SK-N-MC (cell line): ENCODE results near the gene FZD7.

ENCODE experiments used
- DNase-seq: peaks from one replicate; pipeline ENCODE4 v3.0.0-alpha.2; 2011; ENCODE audit warnings: low read depth, low spot score
- H3K27ac ChIP-seq: fragments of 200-600 bp; sonication (generic); 2 replicates; pipeline ENCODE4 v1.5.1; 2016; ENCODE audit warnings: mixed run types
- H3K36me3 ChIP-seq: fragments of 200-600 bp; sonication (generic); 2 replicates; pipeline ENCODE4 v1.6.1; 2017; ENCODE audit warnings: antibody characterized with exemption, low read length, mixed read lengths; ENCODE audit not compliant: insufficient read depth
- H3K4me3 ChIP-seq: fragments of 200-600 bp; sonication (generic); 2 replicates; pipeline ENCODE4 v1.5.1; 2016
- H3K9ac ChIP-seq: fragments of 200-600 bp; sonication (generic); 2 replicates; pipeline ENCODE4 v1.8.0; 2017; ENCODE audit warnings: mixed run types, mixed read lengths; ENCODE audit not compliant: insufficient read length
- H3K9me3 ChIP-seq: fragments of 200-600 bp; sonication (generic); 2 replicates; pipeline ENCODE4 v1.6.1; 2017; ENCODE audit warnings: low read depth, mild to moderate bottlenecking, antibody characterized with exemption, low read length, moderate library complexity, mixed read lengths
- EZH2 ChIP-seq: fragments of 200-600 bp; sonication (generic); IDR thresholded peaks from one replicate; pipeline ENCODE4 v1.6.1; 2017; ENCODE audit warnings: antibody characterized with exemption
- FOXP2 ChIP-seq: optimal IDR thresholded peaks from 2 replicates; pipeline ENCODE3; 2011; ENCODE audit warnings: mild to moderate bottlenecking, moderate library complexity; ENCODE audit not compliant: insufficient read depth; ENCODE audit errors: extremely low read length, control extremely low read depth
- POLR2AphosphoS5 ChIP-seq: IDR thresholded peaks from 2 replicates; pipeline ENCODE4 v1.6.1; 2012; ENCODE audit warnings: mild to moderate bottlenecking, low read depth, low read length, borderline replicate concordance

Gene FZD7

DNA sequence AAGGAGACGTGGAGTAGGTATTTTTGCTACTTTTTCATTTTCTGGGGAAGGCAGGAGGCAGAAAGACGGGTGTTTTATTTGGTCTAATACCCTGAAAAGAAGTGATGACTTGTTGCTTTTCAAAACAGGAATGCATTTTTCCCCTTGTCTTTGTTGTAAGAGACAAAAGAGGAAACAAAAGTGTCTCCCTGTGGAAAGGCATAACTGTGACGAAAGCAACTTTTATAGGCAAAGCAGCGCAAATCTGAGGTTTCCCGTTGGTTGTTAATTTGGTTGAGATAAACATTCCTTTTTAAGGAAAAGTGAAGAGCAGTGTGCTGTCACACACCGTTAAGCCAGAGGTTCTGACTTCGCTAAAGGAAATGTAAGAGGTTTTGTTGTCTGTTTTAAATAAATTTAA lies 3.4 kb downstream of the FZD7 start:
- Histone ChIP-seq H3K9ac (peak overlapping the region; percentile 5), H3K36me3 (no peaks in the 10 kb centered on the region), H3K27ac (peak overlapping the region; percentile 60), H3K9me3 (no peaks in the 10 kb centered on the region), H3K4me3 (peak overlapping the region; percentile 69)
- TF ChIP-seq POLR2AphosphoS5 (no peak), FOXP2 (no peak), EZH2 (no peak)
- peak; percentile 22 for DNase-seq

DNA sequence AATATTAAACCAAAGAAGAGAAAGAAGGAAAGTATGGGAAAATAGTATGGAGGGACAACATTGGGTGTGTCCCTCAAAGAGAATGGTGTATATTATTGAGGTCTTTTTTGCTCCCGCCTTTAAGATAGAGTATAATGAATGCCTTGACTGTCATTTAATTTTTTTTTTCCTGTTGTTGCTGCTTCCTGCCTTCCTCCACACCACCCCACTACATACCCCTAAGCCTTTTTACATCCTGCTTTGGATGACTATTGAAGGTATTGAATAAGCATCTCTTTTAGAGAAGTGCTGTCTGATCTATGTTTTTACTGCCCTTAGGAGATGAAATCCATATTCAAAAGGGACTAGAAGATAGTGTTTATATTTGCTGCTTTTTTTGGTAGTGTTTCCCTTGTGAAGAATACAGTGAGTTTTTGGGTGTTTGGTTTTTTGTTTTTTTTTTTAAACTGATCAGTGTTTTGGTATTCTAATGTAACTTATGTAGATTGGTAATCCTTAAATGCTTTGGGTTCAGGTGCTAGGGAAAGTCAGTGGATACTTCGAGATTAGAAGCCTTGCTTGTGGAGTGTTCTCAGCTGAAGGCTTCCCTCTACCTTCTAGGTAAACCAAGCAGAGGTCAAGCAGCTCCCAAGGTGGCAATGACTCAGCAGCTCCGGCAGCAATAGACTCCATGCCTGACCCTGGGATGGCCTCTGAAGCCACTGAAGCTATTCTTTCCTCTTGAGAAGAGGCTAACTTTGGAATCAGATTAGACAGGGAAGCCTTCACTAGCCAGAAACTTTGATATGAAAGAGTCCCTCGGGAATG lies 5.0 kb downstream of the FZD7 start:
- no peaks in the 10 kb centered on the region for H3K36me3 ChIP-seq
- H3K9me3 ChIP-seq: no peaks in the 10 kb centered on the region
- no peak for DNase-seq
- no peak overlapping the region for H3K27ac ChIP-seq
- no peak overlapping the region for H3K9ac ChIP-seq
- TF ChIP-seq EZH2 (no peak), FOXP2 (no peak), POLR2AphosphoS5 (no peak)
- no peak overlapping the region for H3K4me3 ChIP-seq

DNA sequence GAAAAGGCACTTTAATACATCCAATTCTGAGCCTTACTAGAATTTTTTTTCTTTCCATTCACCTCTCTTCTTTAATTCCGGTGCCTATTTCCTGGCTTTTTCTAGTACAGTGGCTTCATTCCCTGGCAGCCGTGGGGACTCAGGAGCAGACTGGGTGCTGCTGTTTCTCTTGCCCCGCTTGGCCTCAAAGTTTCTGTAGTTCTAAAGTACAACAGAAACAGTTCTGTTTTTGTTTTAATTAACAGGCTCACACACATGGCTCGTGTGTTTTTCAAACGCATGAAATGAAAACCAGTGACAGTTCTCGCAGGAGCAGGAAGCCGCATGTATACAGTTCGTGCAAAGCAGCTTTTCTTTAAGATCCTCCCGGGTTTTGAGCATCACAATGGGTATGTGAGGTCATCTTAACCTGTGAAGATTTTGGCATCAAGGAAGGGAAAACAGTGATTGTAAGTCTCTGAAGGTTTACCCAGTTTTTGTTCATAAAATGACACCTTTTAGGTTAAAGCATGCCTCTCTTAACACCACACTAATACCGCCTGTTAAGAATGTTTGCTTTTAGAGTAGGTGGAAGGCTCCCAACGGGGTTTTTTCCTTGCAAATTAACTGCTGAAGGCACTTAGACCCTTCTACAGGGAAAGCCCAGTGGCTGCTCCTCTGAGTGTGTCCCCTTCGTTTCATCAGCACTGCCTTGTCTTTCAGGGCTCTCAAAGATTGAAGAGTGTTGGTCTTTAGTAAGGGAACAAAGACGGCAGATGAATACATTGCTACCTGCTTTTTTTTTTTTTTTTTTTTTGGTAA lies 5.8 kb downstream of the FZD7 start:
- Histone ChIP-seq H3K4me3 (no peak overlapping the region), H3K9ac (no peak overlapping the region), H3K36me3 (no peaks in the 10 kb centered on the region), H3K27ac (no peak overlapping the region), H3K9me3 (no peaks in the 10 kb centered on the region)
- DNase-seq: no peak
- TF ChIP-seq EZH2 (no peak), FOXP2 (no peak)

DNA sequence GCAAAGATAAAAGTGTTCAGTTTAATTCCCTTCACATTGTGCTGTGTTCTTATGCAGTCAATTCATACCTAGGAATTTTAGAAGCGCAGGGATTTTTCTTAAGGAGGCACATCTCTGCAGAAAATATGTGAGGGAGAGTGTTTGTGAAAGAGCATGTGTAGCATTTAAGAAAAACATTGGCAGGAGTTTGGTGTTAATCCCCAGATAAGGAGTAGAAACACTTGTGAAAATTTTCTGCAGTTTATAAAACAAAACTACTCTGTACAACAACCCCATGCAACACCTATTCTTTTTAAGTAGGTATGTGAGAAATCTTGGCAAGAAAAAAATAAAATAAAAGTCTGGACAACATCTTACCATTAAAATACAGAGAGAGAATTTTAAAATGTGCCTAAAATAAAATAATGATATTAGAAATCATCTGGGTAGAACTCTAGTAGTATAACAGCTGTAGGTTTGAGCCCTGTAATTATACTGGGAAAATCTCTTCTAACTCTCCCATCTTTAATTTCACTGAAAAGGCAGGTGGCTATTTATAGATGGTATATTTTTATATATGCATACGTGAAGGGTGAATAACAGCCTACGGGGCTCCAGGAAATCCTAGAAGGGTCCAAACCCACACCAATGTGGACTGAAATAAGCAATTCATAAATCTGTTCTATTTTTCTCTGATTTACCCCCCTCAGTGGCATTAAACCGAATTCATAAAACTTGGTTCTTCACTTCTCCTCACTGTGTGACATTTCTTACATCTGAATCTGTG lies 6.6 kb downstream of the FZD7 start:
- TF ChIP-seq POLR2AphosphoS5 (no peak), FOXP2 (no peak), EZH2 (no peak)

DNA sequence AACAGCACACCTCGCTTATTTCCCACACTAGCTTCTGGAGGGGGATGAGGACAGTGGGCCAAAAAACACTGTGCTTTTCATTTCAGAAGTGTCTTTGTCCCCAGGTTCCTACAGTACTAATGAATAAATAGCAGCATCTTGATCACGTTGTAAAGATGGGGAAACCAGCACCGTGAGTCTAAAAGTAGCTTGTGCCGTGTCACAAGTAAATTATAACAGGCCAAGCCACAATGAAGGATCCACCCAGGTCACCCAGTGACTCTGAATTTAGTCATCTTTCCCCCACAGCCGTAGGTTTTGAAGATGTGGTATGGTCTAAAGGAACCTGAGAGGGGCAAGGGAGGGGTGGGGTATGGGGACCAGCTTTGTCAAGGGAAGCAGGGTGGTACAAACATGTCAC lies 8.8 kb downstream of the FZD7 start:
- no peak for TF ChIP-seq POLR2AphosphoS5
- TF ChIP-seq EZH2: no peak
- TF ChIP-seq FOXP2: no peak
- Histone ChIP-seq H3K9ac (no peak overlapping the region), H3K36me3 (no peaks in the 10 kb centered on the region), H3K27ac (no peak overlapping the region), H3K4me3 (no peak overlapping the region), H3K9me3 (no peaks in the 10 kb centered on the region)
- no peak for DNase-seq

More for the DNA sequence above, 6.6 kb downstream of the FZD7 start:
- Histone ChIP-seq H3K9me3 (no peaks in the 10 kb centered on the region), H3K36me3 (no peaks in the 10 kb centered on the region), H3K9ac (no peak overlapping the region), H3K27ac (no peak overlapping the region), H3K4me3 (no peak overlapping the region)
- DNase-seq: no peak

DNA sequence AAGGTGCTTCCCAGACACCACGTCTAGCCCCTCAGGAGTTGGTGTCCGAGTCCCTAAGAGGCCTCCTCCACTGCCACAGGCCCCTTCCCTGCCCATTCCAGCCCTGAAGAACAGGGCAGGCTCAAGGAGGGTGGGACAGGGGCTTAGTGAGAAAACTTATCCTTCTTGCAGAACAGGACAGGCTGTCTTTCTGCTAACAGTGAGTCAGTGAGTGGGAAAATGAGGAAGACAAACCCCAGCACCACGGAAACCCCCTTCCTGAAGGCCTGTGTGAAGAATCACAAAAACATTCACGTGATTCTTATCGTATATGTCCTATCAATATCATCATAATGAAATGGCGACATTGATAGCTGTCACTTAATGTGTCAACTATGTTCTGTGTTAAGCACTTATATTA lies 9.8 kb downstream of the FZD7 start:
- Histone ChIP-seq H3K9ac (no peak overlapping the region), H3K27ac (no peak overlapping the region), H3K4me3 (no peak overlapping the region), H3K9me3 (no peaks in the 10 kb centered on the region), H3K36me3 (no peaks in the 10 kb centered on the region)
- no peak for DNase-seq
- TF ChIP-seq FOXP2: no peak
- TF ChIP-seq POLR2AphosphoS5: no peak
- TF ChIP-seq EZH2: no peak

DNA sequence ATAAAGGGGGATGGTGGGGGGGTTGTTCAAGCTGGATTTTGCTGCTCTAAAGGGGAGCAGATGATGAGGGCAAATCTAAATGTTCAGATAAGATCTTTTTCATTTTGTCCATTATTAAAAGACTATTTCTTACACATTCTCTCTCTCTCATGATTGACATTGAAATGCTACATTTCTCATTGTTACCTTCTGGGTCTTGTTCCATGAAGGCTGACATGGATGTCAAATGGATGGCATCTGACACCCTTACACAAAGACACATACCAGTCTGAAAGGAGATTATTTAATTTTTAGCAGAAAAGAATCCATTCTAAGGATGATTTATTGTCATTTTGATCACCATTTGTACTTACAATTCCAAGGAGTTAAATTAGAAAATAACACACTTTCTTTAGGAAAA lies 11.1 kb downstream of the FZD7 start:
- DNase-seq: no peak
- Histone ChIP-seq H3K27ac (no peak overlapping the region), H3K9ac (no peak overlapping the region), H3K9me3 (no peaks in the 10 kb centered on the region), H3K4me3 (no peak overlapping the region), H3K36me3 (no peaks in the 10 kb centered on the region)
- no peak for TF ChIP-seq FOXP2
- TF ChIP-seq EZH2: no peak
- no peak for TF ChIP-seq POLR2AphosphoS5

DNA sequence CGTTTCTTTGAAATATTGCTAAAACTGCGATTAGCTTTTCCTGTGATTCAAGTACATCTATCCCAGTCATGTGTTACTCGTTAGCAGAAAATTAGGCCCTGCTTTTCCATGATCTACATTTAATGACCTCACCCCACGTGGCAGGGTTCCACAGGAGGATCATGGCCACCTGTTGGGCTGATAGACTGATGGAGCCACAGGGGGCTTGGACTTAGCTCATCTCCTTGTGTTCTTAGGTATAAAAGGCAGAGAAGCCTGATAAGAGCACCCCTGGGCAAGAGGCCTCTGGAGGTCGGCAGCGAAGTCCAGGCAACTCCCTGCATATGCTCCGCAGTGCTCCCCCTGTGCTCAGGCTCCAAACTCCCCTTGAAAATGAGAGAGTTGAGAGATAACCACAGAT lies 12.9 kb downstream of the FZD7 start:
- no peak overlapping the region for H3K27ac ChIP-seq
- no peak overlapping the region for H3K9ac ChIP-seq
- H3K4me3 ChIP-seq: peak overlapping the region; percentile 12; the same call in 1 of the 2 replicates
- peak; percentile 24 for DNase-seq
- no peak for TF ChIP-seq FOXP2
- H3K36me3 ChIP-seq: no peaks in the 10 kb centered on the region
- no peaks in the 10 kb centered on the region for H3K9me3 ChIP-seq
